Measurements from ENCODE around the gene ABCD4. TPM values are rescaled to one million over a fixed set of nuclear protein-coding genes. Genes with fewer than 3 reads are reported as not detected.

Gene ABCD4
- 10 to 100 TPM; 30.3 to 48.4 TPM for total RNA-seq
- 100 to 1,000 TPM in 1 of 2 donors, 10 to 100 TPM in 1; 86.6 to 124 TPM for polyA plus RNA-seq (ENCODE audit: insufficient read length in 2 of 2)
- long read RNA-seq, donor 1, partial matches to known transcripts = 13 of 22 reads
- long read RNA-seq, donor 1, other reads (novel, unspliced or antisense) = 0 of 22 reads
- long read RNA-seq, donor 2, partial matches to known transcripts = 0 of 2 reads
- long read RNA-seq, donor 2, other reads (novel, unspliced or antisense) = 0 of 2 reads
- long read RNA-seq, donor 3, partial matches to known transcripts = 0 of 3 reads
- long read RNA-seq, donor 3, other reads (novel, unspliced or antisense) = 0 of 3 reads
- long read RNA-seq, donor 4, transcript ABCD4-203 (2 exons, 1,123 nt) = major isoform, 6 of 44 reads
- long read RNA-seq, donor 4, partial matches to known transcripts = 30 of 44 reads
- long read RNA-seq, donor 4, other reads (novel, unspliced or antisense) = 0 of 44 reads

GRCh38 chr14:74302634-74303569, at the start of gene ABCD4:
Gene ABCD4 (minus strand): TSS chr14:74302934. CDS start chr14:74302912, 22 bp downstream.
- H3K4me1 ChIP-seq (ENCODE audit: control insufficient read depth, insufficient read depth, low read length) = peaks cover 16% of the 10 kb centered on the region
- H3K27ac ChIP-seq (ENCODE audit: low read depth, low read length) = peak within 1 kb of the TSS; percentile 93
- H3K9me3 ChIP-seq (ENCODE audit: control insufficient read depth, insufficient read depth, low read length) = no peaks in the 10 kb centered on the region
- H3K27me3 ChIP-seq (ENCODE audit: control insufficient read depth, insufficient read depth, low read length) = no peaks in the 10 kb centered on the region
- peak within 1 kb of the TSS; percentile 97 for H3K4me3 ChIP-seq (ENCODE audit: low read depth, low read length)
- peak; percentile 70 to 98 (median 83) for DNase-seq (ENCODE audit: low read depth in 4 of 6, low spot score in 6 of 6)
- 8% methylated on average over 50 of the region's 61 CpGs for WGBS (ENCODE audit: insufficient coverage)
- H3K36me3 ChIP-seq (ENCODE audit: control insufficient read depth, insufficient read depth, low read length) = peaks cover 20% of the 10 kb centered on the region

DNA sequence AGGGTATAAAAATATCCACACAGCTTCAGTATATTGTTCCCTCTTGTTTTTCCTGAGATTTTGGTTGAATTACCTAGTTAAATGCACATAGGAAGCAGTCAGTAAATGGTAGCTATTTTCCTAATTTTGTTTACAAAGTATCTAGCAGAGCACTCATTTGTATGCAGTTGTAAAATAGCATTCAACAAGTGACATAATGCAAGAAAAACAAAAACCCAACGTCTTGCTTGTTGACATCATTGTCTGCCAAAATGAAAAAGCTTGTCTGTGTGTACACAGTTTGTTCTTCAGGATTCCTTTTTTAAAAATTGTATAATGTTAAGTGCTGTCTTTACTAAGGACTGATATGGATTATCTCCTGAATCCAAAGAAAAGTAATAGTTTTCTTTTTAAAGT, 48.2 kb upstream of the ABCD4 start:
- no CpG with 5 or more reads among the region's 1 CpG for WGBS (ENCODE audit: insufficient coverage)
- H3K27ac ChIP-seq (ENCODE audit: low read depth, low read length) = no peak overlapping the region
- no peak for DNase-seq (ENCODE audit: low read depth in 4 of 6, low spot score in 6 of 6)
- H3K4me1 ChIP-seq (ENCODE audit: control insufficient read depth, insufficient read depth, low read length) = no peaks in the 10 kb centered on the region
- no peaks in the 10 kb centered on the region for H3K36me3 ChIP-seq (ENCODE audit: control insufficient read depth, insufficient read depth, low read length)
- H3K4me3 ChIP-seq (ENCODE audit: low read depth, low read length) = no peak overlapping the region
- H3K27me3 ChIP-seq (ENCODE audit: control insufficient read depth, insufficient read depth, low read length) = peaks cover 8% of the 10 kb centered on the region
- H3K9me3 ChIP-seq (ENCODE audit: control insufficient read depth, insufficient read depth, low read length) = no peaks in the 10 kb centered on the region

GRCh38 chr14:74350211-74350927, 47.6 kb upstream of the ABCD4 start:
- Histone ChIP-seq H3K27ac (ENCODE audit: low read depth, low read length) (no peak overlapping the region), H3K27me3 (ENCODE audit: control insufficient read depth, insufficient read depth, low read length) (peaks cover 8% of the 10 kb centered on the region), H3K4me1 (ENCODE audit: control insufficient read depth, insufficient read depth, low read length) (no peaks in the 10 kb centered on the region), H3K9me3 (ENCODE audit: control insufficient read depth, insufficient read depth, low read length) (no peaks in the 10 kb centered on the region), H3K36me3 (ENCODE audit: control insufficient read depth, insufficient read depth, low read length) (no peaks in the 10 kb centered on the region), H3K4me3 (ENCODE audit: low read depth, low read length) (no peak overlapping the region)
- DNase-seq (ENCODE audit: low read depth in 4 of 6, low spot score in 6 of 6) = peak in 1 of 6 donors; percentile 18
- WGBS (ENCODE audit: insufficient coverage) = 53% methylated on average over 3 of the region's 11 CpGs

- DNase-seq (ENCODE audit: low read depth in 4 of 6, low spot score in 6 of 6) = no peak
- H3K36me3 ChIP-seq (ENCODE audit: control insufficient read depth, insufficient read depth, low read length) = no peaks in the 10 kb centered on the region
- H3K4me1 ChIP-seq (ENCODE audit: control insufficient read depth, insufficient read depth, low read length) = no peaks in the 10 kb centered on the region
- H3K27ac ChIP-seq (ENCODE audit: low read depth, low read length) = no peak overlapping the region
- peaks cover 8% of the 10 kb centered on the region for H3K27me3 ChIP-seq (ENCODE audit: control insufficient read depth, insufficient read depth, low read length)
- no peak overlapping the region for H3K4me3 ChIP-seq (ENCODE audit: low read depth, low read length)
- 51% methylated on average over 4 of the region's 4 CpGs for WGBS (ENCODE audit: insufficient coverage)
- no peaks in the 10 kb centered on the region for H3K9me3 ChIP-seq (ENCODE audit: control insufficient read depth, insufficient read depth, low read length)
Observed at GRCh38 chr14:74349757-74350156, 47.0 kb upstream of the ABCD4 start.

- WGBS (ENCODE audit: insufficient coverage) = 49% methylated on average over 13 of the region's 17 CpGs
- H3K9me3 ChIP-seq (ENCODE audit: control insufficient read depth, insufficient read depth, low read length) = no peaks in the 10 kb centered on the region
- H3K27me3 ChIP-seq (ENCODE audit: control insufficient read depth, insufficient read depth, low read length) = peaks cover 8% of the 10 kb centered on the region
- no peaks in the 10 kb centered on the region for H3K4me1 ChIP-seq (ENCODE audit: control insufficient read depth, insufficient read depth, low read length)
- no peak for DNase-seq (ENCODE audit: low read depth in 4 of 6, low spot score in 6 of 6)
- no peak overlapping the region for H3K4me3 ChIP-seq (ENCODE audit: low read depth, low read length)
- no peaks in the 10 kb centered on the region for H3K36me3 ChIP-seq (ENCODE audit: control insufficient read depth, insufficient read depth, low read length)
- H3K27ac ChIP-seq (ENCODE audit: low read depth, low read length) = no peak overlapping the region
Observed at GRCh38 chr14:74348735-74349463, 46.2 kb upstream of the ABCD4 start.

GRCh38 chr14:74348241-74348734, 45.6 kb upstream of the ABCD4 start, which contains the start of gene VRTN:
Gene VRTN (plus strand): TSS chr14:74348471. CDS start chr14:74356784, 8,313 bp downstream.
- Histone ChIP-seq H3K27me3 (ENCODE audit: control insufficient read depth, insufficient read depth, low read length) (peaks cover 8% of the 10 kb centered on the region), H3K27ac (ENCODE audit: low read depth, low read length) (no peak within 1 kb of the TSS), H3K4me3 (ENCODE audit: low read depth, low read length) (no peak within 1 kb of the TSS), H3K36me3 (ENCODE audit: control insufficient read depth, insufficient read depth, low read length) (no peaks in the 10 kb centered on the region), H3K9me3 (ENCODE audit: control insufficient read depth, insufficient read depth, low read length) (no peaks in the 10 kb centered on the region), H3K4me1 (ENCODE audit: control insufficient read depth, insufficient read depth, low read length) (no peaks in the 10 kb centered on the region)
- 50% methylated on average over 11 of the region's 12 CpGs for WGBS (ENCODE audit: insufficient coverage)
- DNase-seq (ENCODE audit: low read depth in 4 of 6, low spot score in 6 of 6) = no peak

DNA sequence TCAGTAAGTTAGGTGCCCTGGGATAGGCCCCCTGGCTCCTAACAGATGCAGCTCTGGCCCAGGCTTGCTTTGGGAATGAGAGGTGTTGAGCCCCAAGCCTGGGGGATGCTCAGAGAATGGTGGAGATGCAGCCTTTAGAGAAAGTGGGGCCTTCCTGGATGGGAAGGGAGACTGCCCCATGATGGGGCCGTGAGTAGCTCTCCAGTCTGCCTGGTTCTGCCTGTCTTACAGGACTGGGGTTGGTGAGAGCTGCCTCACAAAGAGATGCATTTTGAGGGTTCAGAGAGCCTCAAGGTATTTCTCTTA, 45.0 kb upstream of the ABCD4 start:
- 56% methylated on average over 1 of the region's 1 CpG for WGBS (ENCODE audit: insufficient coverage)
- H3K4me3 ChIP-seq (ENCODE audit: low read depth, low read length) = no peak overlapping the region
- no peaks in the 10 kb centered on the region for H3K36me3 ChIP-seq (ENCODE audit: control insufficient read depth, insufficient read depth, low read length)
- H3K4me1 ChIP-seq (ENCODE audit: control insufficient read depth, insufficient read depth, low read length) = no peaks in the 10 kb centered on the region
- no peak for DNase-seq (ENCODE audit: low read depth in 4 of 6, low spot score in 6 of 6)
- H3K27ac ChIP-seq (ENCODE audit: low read depth, low read length) = no peak overlapping the region
- no peaks in the 10 kb centered on the region for H3K9me3 ChIP-seq (ENCODE audit: control insufficient read depth, insufficient read depth, low read length)
- H3K27me3 ChIP-seq (ENCODE audit: control insufficient read depth, insufficient read depth, low read length) = peaks cover 8% of the 10 kb centered on the region

DNA sequence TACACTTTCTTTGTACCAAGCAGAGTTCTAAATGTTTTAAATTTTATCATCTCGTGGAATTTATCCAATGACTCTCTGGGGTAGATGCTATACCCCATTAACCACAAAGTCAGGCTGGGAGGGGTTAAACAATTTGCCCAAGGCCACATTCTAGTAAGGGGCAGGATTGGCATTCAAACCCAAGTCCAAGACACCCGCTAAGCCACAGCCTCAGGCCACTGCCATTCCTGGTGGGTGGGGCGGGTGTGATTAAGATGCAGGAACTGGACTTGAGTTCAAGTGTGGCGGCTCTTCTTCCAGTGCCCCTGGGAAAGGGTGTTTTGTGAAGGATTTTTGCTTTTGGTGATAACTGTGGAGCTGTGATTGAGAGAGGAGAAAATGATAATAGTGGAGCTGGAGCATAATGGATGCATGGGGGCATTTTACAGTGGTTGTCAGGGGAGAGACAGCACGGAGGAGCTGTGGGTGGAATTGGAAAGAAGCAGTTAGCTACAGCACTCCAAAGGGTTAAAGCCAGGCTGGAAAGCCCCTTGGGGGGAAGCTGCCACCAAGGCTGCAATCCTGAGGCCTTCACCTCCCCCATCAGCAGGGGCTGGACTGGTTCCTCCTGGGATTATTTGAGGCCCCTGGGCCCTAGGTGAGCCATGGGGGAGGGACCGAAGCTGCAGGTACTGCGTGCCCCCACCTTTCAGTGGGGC, 44.5 kb upstream of the ABCD4 start:
- WGBS (ENCODE audit: insufficient coverage) = 47% methylated on average over 7 of the region's 7 CpGs
- H3K36me3 ChIP-seq (ENCODE audit: control insufficient read depth, insufficient read depth, low read length) = no peaks in the 10 kb centered on the region
- no peak for DNase-seq (ENCODE audit: low read depth in 4 of 6, low spot score in 6 of 6)

More for the DNA sequence above, 44.5 kb upstream of the ABCD4 start:
- Histone ChIP-seq H3K4me1 (ENCODE audit: control insufficient read depth, insufficient read depth, low read length) (no peaks in the 10 kb centered on the region), H3K4me3 (ENCODE audit: low read depth, low read length) (no peak overlapping the region), H3K27ac (ENCODE audit: low read depth, low read length) (no peak overlapping the region), H3K27me3 (ENCODE audit: control insufficient read depth, insufficient read depth, low read length) (peaks cover 8% of the 10 kb centered on the region), H3K9me3 (ENCODE audit: control insufficient read depth, insufficient read depth, low read length) (no peaks in the 10 kb centered on the region)
